HG02623 (cell line): Measurements from ENCODE around the gene ADAM33.

Experiments
- ATAC-seq: cut with Tn5 transposase; IDR thresholded peaks from one replicate; pipeline ENCODE4 v1.9.1; 2021; ENCODE audit warnings: moderate library complexity; ENCODE audit not compliant: unreplicated experiment

The ADAM33 gene

DNA sequence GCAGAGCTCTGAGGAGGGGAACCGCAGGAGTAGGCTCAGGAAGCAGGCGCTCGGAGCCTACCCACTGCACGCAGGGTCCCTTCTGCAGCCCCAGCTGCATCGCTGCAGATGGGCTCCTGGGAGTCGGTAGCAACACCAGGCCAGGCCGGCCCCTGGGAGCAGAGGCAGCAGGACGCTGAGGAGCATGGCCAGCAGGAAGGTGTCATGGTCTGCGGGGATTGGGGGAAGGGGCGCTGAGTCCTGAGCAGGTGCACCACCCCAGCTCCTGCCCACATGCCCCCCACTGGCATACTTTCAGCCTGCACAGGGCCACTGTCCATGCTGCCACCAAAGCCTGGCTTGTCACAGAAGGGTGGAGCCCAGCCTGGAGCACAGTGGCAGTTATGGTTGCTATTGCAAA lies 10.9 kb downstream of the ADAM33 start:
- no peak for ATAC-seq

DNA sequence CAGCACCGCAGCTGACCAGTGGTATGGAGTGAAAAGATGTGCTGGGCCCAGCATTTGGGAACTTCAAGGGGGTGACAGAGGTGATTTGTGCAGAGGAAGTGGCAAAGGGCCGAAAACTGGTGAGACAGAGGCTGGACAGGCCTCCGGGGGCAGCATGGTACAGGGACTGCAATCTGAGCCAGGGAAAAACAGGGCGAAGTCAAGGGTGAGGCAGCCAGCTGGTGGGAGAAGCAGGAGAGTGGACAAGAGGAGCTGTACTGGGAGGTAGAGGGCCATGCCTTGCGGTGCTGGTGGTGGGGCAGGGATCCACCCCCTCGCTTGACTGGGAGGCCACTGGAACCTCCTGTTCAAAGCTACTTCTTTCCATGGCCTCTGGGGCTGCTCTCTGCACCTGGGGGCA lies 11.3 kb downstream of the ADAM33 start:
- no peak for ATAC-seq

GRCh38 chr20:3669710-3670367 lies 12.0 kb downstream of the ADAM33 start:
- no peak for ATAC-seq

DNA sequence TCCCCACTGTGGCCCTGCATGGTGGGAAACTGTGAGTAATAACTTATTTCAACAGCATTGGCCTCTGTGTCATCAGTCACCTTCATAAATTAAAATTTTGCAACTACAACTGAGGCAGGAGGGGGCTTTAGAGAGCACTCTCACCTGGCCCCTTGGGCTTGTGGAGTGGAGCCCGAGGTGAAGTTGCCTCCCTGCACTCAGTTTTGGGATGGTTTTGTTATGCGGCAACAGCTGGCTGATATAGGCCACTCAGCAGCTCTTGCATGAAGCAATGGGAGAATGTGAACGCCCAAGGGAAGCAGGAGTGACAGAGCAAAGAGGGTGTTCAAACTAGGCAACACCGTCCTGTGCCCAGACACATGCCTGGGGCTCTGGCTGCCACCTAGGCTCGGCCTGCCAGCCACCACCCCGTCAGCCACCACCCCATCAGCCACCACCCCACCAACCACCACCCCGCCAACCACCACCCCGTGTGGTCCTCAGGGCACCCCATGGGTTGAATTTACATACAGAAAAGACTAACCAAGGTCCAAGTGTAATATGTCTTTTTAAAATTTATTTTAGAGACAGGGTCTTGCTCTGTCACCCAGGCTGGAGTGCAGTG lies 14.3 kb downstream of the ADAM33 start:
- ATAC-seq = no peak

GRCh38 chr20:3663858-3664257 lies 18.0 kb downstream of the ADAM33 start:
- no peak for ATAC-seq

DNA sequence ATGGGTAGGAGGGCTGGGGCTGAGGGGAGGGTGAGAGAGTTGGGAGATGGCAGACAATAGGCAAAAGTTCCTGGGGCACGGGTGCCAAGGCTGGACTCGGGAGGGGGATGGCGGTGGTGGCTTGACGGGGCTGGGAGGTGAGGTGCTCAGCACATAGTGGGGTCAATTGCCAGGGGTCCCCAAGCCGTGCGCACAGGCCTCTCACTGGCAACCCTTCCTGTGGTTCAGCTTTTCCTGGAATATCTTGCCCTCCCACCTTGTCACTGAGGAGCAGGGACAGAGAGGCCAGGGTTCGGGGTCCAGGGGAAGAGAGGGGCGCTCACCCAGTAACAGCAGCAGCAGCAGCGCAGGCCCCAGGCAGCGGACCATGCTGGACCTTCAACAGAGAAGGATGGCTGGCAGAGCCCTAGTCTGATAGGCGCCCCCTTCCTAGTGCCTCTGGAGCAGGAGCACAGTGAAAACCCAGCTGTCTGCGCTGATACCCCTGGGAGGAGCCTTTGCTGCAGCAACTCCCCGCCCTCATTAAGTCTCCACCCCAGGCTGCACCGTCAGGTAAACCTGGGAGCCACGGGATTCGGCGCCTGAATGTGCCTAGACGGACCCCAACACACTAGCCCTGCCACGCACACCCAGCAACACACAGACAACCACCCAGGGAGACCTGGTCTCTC lies 18.6 kb downstream of the ADAM33 start, which contains the start of gene GFRA4:
Gene GFRA4, minus strand, starts transcription at position 369 of the 671 bp plus-strand sequence. Its CDS starts 0 bp downstream, at position 369.
- no peak for ATAC-seq

DNA sequence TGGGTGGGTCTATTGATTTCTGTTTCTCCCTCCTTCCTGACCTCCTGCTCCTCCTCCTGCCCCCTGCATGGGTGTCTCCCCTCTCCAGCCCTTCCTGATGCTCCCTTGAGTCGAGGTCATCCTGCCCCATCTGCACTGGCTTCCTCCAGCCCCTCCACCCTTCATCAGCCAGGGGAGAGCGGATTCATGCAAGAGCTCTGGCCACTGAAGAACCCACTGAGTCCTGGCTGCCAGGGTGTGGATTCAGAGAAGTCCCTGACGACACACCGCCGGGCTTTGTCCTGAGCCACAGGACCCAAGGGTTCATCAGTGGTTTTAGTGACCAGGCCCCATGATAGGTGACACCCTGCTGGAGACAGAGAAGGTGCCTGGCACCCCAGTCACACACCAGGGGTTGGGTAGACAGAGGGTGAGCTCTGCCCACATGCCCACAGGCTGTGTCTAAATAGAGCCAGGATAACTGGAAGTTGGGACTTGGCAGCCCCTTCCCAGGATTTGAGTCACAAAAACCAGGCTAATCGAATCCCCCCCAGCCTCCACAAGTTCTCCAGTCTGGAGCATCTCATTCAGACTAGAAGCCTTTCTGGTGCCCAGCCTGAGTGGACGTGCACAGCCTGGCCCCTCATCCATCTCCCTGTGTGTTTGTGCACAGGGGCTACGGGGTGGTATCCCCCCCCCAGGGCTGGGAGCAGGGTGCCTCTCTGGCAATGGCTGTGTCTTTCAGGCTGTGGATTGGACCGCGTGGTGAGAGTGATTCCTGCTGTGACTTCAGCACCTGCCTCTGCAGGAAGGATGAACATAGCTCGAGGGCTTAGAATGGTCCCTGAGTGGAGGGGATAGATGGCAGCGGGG lies 19.8 kb downstream of the ADAM33 start:
- ATAC-seq = no peak

GRCh38 chr20:3661060-3661813 lies 20.6 kb downstream of the ADAM33 start:
- no peak for ATAC-seq

- ATAC-seq = no peak
These were observed 21.3 kb downstream of the ADAM33 start for GRCh38 chr20:3660262-3661059.

- no peak for ATAC-seq
These were observed 22.1 kb downstream of the ADAM33 start for GRCh38 chr20:3659492-3660261.

GRCh38 chr20:3658716-3659491 lies 22.9 kb downstream of the ADAM33 start:
- peak; percentile 84 for ATAC-seq

GRCh38 chr20:3658019-3658715 lies 23.6 kb downstream of the ADAM33 start:
- ATAC-seq = no peak

GRCh38 chr20:3655131-3655405 lies 26.7 kb downstream of the ADAM33 start:
- ATAC-seq = no peak

- no peak for ATAC-seq
These were observed 27.3 kb downstream of the ADAM33 start for GRCh38 chr20:3654326-3655130.

- ATAC-seq = no peak
These were observed 27.9 kb downstream of the ADAM33 start for GRCh38 chr20:3653921-3654320.

DNA sequence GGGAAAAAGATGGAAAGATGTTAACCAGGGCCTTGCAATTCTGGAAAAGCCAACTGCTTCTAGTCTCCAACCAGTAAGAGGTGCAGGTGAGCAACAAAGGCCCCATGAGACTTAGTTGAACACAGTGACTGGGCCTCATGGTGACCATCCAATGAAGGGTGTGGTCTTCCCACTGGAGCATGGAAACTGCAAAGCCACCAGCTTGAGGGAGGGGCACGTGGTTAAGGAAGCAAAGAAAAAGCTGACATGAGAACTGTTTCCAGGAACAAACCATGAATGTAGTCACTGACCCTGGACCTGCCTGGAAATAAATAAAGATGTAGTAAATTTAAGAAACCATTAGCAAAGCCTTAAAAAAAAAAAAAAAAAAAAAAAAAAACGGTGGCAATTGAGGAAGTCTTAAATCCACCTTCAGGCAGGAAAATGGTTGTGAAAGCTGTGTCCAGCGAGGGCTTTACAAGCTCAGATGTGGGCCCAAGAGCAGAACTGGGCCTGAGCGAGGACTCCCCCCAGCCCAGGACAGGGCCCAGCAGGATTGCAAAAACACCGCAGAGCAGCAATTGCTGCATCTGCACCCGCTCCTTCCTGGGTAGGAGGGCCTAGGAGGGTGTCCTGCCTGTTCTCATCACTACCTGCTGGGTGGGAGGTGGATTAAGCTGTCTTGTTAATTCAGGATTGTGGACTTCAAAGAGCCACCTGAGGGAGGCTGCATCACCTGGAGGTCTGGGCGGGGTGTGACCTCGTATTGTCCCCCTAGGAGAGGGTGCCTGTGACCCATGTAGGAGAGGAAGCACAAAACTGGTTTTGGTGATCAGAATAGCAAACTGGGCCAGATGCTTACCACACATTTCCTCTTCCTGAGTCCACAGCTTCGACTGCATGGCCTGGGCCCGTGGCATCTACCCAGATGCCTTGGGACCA lies 28.9 kb downstream of the ADAM33 start:
- ATAC-seq = no peak
